Measurements from ENCODE around the gene MGAT5B. TPM values are rescaled to one million over a fixed set of nuclear protein-coding genes. Genes with fewer than 3 reads are reported as not detected.

Gene MGAT5B
- polyA plus RNA-seq, 1 experiment = 0.58 TPM

DNA sequence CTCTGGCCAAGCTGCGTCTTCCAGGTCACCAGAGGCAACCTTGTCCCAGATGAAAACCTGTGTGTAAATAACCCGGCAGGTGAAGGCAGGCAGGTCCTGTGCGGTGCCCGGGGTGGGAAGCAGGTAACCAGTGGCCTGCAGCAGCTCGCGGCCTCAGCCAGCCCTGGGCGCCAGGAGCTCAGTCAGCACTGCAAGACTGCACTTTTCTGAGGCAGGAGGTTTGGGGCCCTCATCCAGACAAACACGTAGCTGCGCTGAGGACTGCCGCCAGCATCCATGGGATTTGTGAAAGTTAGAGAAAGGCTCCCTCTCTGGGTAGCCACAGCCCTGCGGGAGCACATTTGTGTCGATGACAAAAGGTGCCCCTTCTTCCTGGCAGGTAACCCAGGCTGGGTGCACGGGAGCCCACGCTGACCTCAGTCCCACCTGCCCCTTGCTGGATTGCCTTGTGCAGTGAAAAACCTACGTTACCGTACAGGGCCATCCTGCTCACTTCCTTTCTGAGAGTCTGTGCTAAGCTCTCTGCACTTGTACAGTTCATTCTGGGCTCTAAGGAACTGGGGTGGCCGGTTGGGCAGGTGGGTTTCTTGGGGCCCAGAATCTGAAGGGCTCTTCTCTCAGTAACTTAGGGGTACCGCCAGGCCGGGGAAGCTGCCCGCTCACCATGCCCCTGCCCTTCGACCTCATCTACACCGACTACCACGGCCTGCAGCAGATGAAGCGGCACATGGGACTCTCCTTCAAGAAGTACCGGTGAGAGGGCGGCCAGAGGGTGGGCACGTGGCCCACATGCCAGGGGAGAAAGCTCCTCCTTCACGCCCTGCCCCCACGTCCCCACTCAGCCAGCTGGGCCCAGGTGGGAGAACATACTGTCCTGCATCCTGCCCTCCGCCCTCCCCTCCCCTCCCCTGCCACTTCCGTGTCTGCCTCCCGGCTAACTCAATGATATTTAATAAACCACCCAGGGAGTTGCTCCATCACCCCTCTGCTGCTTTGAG, 56.4 kb downstream of the MGAT5B start:
- DNase-seq (ENCODE audit: low read depth) = no peak
- Histone ChIP-seq H3K4me3 (ENCODE audit: low read depth, low read length) (no peak overlapping the region), H3K36me3 (ENCODE audit: control insufficient read depth, insufficient read depth, low read length) (no peaks in the 10 kb centered on the region), H3K27me3 (ENCODE audit: control insufficient read depth, insufficient read depth, low read length) (peaks cover 5% of the 10 kb centered on the region; the same call in 1 of the 2 replicates)
- TF ChIP-seq, protein P1, sequence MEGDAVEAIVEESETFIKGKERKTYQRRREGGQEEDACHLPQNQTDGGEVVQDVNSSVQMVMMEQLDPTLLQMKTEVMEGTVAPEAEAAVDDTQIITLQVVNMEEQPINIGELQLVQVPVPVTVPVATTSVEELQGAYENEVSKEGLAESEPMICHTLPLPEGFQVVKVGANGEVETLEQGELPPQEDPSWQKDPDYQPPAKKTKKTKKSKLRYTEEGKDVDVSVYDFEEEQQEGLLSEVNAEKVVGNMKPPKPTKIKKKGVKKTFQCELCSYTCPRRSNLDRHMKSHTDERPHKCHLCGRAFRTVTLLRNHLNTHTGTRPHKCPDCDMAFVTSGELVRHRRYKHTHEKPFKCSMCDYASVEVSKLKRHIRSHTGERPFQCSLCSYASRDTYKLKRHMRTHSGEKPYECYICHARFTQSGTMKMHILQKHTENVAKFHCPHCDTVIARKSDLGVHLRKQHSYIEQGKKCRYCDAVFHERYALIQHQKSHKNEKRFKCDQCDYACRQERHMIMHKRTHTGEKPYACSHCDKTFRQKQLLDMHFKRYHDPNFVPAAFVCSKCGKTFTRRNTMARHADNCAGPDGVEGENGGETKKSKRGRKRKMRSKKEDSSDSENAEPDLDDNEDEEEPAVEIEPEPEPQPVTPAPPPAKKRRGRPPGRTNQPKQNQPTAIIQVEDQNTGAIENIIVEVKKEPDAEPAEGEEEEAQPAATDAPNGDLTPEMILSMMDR (IDR thresholded peaks at IDR 0.05; ENCODE audit: insufficient read depth, low read depth, low read length) = no peak
- ChIA-PET CTCF (interaction anchor here (1.1 to 1.5 kb wide), 3 partner anchors 16 to 56 kb away, joined by 3 to 4 read pairs (median 4); partner anchors contain the start of gene MGAT5B), POLR2A (no interaction called here)

DNA sequence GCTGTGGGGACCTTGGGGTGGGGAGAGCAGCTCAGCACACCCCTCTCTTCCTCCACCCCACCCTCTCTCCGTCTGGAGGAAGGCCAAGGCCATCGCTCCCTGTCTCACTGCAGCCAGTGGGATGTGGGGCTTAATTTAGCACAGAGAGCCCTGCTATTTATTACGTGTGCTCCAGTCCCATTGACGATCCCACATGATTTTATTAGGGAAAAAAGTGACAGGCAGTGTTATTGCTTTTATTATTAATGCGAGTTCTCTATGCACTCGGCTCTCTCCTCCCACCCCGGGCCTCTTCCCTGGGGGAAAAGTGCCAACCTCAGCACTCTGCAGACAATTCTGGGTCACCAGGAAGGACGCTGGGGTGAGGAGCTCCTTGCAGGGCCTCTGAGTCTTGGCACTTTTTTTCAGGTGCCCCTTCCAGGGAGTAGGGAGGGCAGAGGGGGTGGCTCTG, 57.3 kb downstream of the MGAT5B start:
- no peak for DNase-seq (ENCODE audit: low read depth)
- Histone ChIP-seq H3K36me3 (ENCODE audit: control insufficient read depth, insufficient read depth, low read length) (no peaks in the 10 kb centered on the region), H3K4me3 (ENCODE audit: low read depth, low read length) (no peak overlapping the region), H3K27me3 (ENCODE audit: control insufficient read depth, insufficient read depth, low read length) (peaks cover 3% of the 10 kb centered on the region; the same call in 1 of the 2 replicates)
- CTCF ChIA-PET = interaction anchor here (1.5 kb wide), 1 partner anchor 57 kb away, joined by 4 read pairs; the partner anchor contains the start of gene MGAT5B
- TF ChIP-seq, protein P1 (IDR thresholded peaks at IDR 0.05; ENCODE audit: insufficient read depth, low read depth, low read length) = no peak
- POLR2A ChIA-PET = no interaction called here

DNA sequence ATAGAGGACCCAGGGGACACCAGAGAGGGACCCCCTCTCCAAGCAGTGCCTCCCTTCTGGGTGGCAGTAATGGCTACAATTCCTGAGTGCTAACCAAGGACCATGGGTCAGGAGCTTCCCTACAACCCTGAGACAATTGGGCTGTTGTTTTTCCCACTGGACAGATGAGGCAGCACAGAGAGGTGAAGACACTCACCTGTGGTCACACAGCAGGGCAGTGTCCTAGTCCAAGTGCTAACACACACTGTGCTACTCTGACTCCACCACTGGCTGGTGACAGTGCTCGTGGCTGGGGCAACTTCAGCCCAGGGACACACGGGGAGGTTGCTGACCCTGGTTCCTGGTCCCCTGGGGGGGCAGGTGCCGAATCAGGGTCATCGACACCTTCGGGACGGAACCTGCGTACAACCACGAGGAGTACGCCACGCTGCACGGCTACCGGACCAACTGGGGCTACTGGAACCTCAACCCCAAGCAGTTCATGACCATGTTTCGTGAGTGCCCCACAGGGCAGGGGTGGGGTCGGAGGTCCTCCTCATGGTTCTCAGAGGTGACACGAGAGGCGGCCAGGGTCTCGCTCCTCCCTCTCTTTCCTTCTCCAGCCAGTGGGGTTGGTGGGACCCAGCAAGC, 58.1 kb downstream of the MGAT5B start:
- POLR2A ChIA-PET = no interaction called here
- no peak overlapping the region for H3K4me3 ChIP-seq (ENCODE audit: low read depth, low read length)
- DNase-seq (ENCODE audit: low read depth) = no peak
- peaks cover 6% of the 10 kb centered on the region; the same call in 1 of the 2 replicates for H3K27me3 ChIP-seq (ENCODE audit: control insufficient read depth, insufficient read depth, low read length)
- TF ChIP-seq, protein P1 (IDR thresholded peaks at IDR 0.05; ENCODE audit: insufficient read depth, low read depth, low read length) = no peak
- CTCF ChIA-PET = no interaction called here
- H3K36me3 ChIP-seq (ENCODE audit: control insufficient read depth, insufficient read depth, low read length) = no peaks in the 10 kb centered on the region

DNA sequence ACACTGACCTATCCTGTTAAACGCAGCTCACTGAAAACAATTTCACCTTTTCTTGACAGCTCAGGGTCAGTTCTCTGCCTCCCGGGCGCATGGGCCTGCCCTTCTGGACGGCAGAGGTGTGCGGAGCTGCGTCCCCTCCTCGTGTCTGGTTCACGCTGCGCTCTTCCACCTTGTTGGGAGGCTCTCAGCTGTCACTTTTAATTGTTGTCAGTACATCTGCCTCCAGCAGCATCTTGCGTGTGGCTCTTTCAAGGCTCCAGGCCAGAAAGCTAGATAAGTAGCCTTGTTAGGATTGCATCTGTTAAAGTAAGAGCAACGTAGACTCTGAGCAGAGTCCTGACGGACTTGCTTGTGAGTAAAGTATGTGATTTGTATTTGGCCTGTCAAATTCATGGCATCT, 59.4 kb downstream of the MGAT5B start:
- POLR2A ChIA-PET = no interaction called here
- TF ChIP-seq, protein P1 (IDR thresholded peaks at IDR 0.05; ENCODE audit: insufficient read depth, low read depth, low read length) = no peak
- CTCF ChIA-PET = interaction anchor here (0.6 kb wide), 1 partner anchor 89 kb away, joined by 4 read pairs; no protein-coding TSS in a partner anchor
- Histone ChIP-seq H3K36me3 (ENCODE audit: control insufficient read depth, insufficient read depth, low read length) (no peaks in the 10 kb centered on the region), H3K4me3 (ENCODE audit: low read depth, low read length) (no peak overlapping the region), H3K27me3 (ENCODE audit: control insufficient read depth, insufficient read depth, low read length) (peaks cover 6% of the 10 kb centered on the region; the same call in 1 of the 2 replicates)
- no peak for DNase-seq (ENCODE audit: low read depth)

DNA sequence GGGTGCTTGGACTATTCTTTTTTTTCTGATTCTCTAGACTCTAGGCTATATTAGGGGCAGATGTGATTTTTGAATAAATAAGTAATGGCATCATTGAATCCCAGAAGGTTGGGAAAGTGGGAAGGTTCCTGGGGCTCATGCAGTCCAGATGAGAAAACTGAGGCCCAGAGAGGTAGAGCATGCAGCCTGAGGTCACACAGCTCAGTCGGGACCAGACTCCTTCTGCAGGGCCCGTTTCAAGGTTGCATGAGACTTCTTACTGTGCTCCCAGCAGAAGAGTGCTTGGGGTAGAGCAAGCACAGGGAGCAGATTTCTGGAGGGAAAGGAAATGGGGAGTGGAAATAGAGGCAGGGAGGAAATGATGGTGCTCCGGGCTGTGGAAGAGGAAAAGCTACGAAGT, 59.8 kb downstream of the MGAT5B start:
- Histone ChIP-seq H3K4me3 (ENCODE audit: low read depth, low read length) (no peak overlapping the region), H3K27me3 (ENCODE audit: control insufficient read depth, insufficient read depth, low read length) (peaks cover 6% of the 10 kb centered on the region; the same call in 1 of the 2 replicates), H3K36me3 (ENCODE audit: control insufficient read depth, insufficient read depth, low read length) (no peaks in the 10 kb centered on the region)
- TF ChIP-seq, protein P1 (IDR thresholded peaks at IDR 0.05; ENCODE audit: insufficient read depth, low read depth, low read length) = no peak
- DNase-seq (ENCODE audit: low read depth) = no peak
- POLR2A ChIA-PET = no interaction called here
- CTCF ChIA-PET = interaction anchor here (0.6 kb wide), 1 partner anchor 89 kb away, joined by 4 read pairs; no protein-coding TSS in a partner anchor
